ENCODE data around the gene SMARCE1.

Gene SMARCE1

DNA sequence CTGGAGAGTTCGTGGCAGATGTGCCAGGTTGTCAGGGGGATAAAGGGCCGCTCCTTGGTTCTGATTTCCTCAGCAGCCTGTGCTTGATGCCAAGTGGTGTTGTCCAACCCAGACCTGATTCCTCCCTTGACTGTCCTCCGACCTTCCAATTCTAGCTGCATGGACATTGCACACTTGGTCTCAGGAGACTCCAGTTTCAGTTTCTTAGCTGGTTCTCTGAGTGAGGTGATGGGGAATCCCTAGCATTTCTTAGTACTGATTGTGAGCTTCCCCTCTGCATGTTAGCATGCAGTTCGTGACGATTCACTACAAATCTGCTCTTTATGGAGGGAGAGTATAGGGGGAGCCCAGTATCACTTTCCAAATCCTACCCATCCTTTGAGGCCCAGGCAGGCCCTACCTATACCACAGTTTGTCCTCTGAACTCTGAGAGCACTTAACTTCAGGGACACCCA, 70.0 kb downstream of the SMARCE1 start:
- no peak for DNase-seq

- DNase-seq: no peak
Measured at GRCh38 chr17:40576113-40576740, 71.4 kb downstream of the SMARCE1 start.

Data from hippocampal formation (tissue), 2 donors.